Testis (tissue), 2 donors: ENCODE data around the gene EPS15.
"Not testable (repeated sequence)": the region's sequence is repeated elsewhere in the genome, so short reads cannot be mapped to it uniquely, and the experiment has no call there.

Experiments used
- CTCF ChIP-seq, 3 experiments: fragments of 450-650 bp in 2 of 3; fragments of 200-600 bp in 1 of 3; sonication (generic) in 1 of 3; IDR thresholded peaks; one replicate each; pipeline ENCODE4 v1.5.1; 2016 to 2019; ENCODE audit warnings: antibody characterized with exemption in 3 of 3, mild to moderate bottlenecking in 2 of 3, moderate library complexity in 1 of 3
- POLR2A ChIP-seq: fragments of 450-650 bp; IDR thresholded peaks from one replicate; pipeline ENCODE4 v1.6.1; 2017; ENCODE audit warnings: antibody characterized with exemption, mild to moderate bottlenecking, moderate library complexity

- not testable (repeated sequence) for TF ChIP-seq CTCF (IDR thresholded peaks at IDR 0.05); POLR2A
These were observed 132.8 kb downstream of the EPS15 start for GRCh38 chr1:51386259-51386658.
